ENCODE results near the gene SMAD3. TPM values are rescaled to one million over a fixed set of nuclear protein-coding genes. Genes with fewer than 3 reads are reported as not detected.
"Not testable (repeated sequence)": the region's sequence is repeated elsewhere in the genome, so short reads cannot be mapped to it uniquely, and the experiment has no call there.

SMAD3 gene
- total RNA-seq, 1 donor from 2014 or later: 61.6 TPM

GRCh38 chr15:67072958-67073357 lies 7.6 kb downstream of the SMAD3 start:
- H3K27ac Mint-ChIP-seq: peak overlapping the region; percentile 87

GRCh38 chr15:67074886-67075229 lies 9.5 kb downstream of the SMAD3 start:
- intact Hi-C loops (cut with micrococcal nuclease): loop anchor here (1.0 kb wide), 1 partner anchor 7 kb away; no protein-coding TSS in a partner anchor
- no peak for DNase-seq
- no peaks in the 10 kb centered on the region for H3K27me3 Mint-ChIP-seq
- H3K27ac Mint-ChIP-seq: peak overlapping the region; percentile 94
- H3K36me3 Mint-ChIP-seq (ENCODE audit: low read depth): peaks cover 62% of the 10 kb centered on the region
- peaks cover 3% of the 10 kb centered on the region for H3K9me3 Mint-ChIP-seq
- peaks cover 83% of the 10 kb centered on the region for H3K4me1 Mint-ChIP-seq
- peak overlapping the region; percentile 79 for H3K4me3 Mint-ChIP-seq

More at GRCh38 chr15:67072958-67073357, 7.6 kb downstream of the SMAD3 start:
- intact Hi-C loops (cut with micrococcal nuclease): no loop called here
- DNase-seq: peak; percentile 71
- Mint-ChIP-seq H3K9me3 (peaks cover 3% of the 10 kb centered on the region), H3K36me3 (ENCODE audit: low read depth) (peaks cover 59% of the 10 kb centered on the region), H3K4me3 (peak overlapping the region; percentile 79), H3K27me3 (no peaks in the 10 kb centered on the region), H3K4me1 (peaks cover 87% of the 10 kb centered on the region)

GRCh38 chr15:67075555-67076135 lies 10.2 kb downstream of the SMAD3 start:
- DNase-seq; H3K9me3 Mint-ChIP-seq; intact Hi-C loops (cut with micrococcal nuclease); H3K27me3 Mint-ChIP-seq: not testable (repeated sequence)
- Mint-ChIP-seq H3K4me1 (peaks cover 84% of the 10 kb centered on the region), H3K36me3 (ENCODE audit: low read depth) (peaks cover 63% of the 10 kb centered on the region), H3K27ac (peak overlapping the region; percentile 94), H3K4me3 (peak overlapping the region; percentile 79)

- DNase-seq: peak; percentile 66
- Mint-ChIP-seq H3K4me3 (peak overlapping the region; percentile 72), H3K4me1 (peaks cover 85% of the 10 kb centered on the region), H3K36me3 (ENCODE audit: low read depth) (peaks cover 63% of the 10 kb centered on the region), H3K27ac (peak overlapping the region; percentile 81), H3K27me3 (no peaks in the 10 kb centered on the region), H3K9me3 (peaks cover 3% of the 10 kb centered on the region)
- intact Hi-C loops (cut with micrococcal nuclease): no loop called here
These were observed 10.9 kb downstream of the SMAD3 start for GRCh38 chr15:67076147-67076843.

GRCh38 chr15:67077641-67078215 lies 12.3 kb downstream of the SMAD3 start:
- Mint-ChIP-seq H3K36me3 (ENCODE audit: low read depth) (peaks cover 65% of the 10 kb centered on the region), H3K4me3 (peak overlapping the region; percentile 9), H3K4me1 (peaks cover 91% of the 10 kb centered on the region), H3K27ac (peak overlapping the region; percentile 81), H3K9me3 (no peaks in the 10 kb centered on the region), H3K27me3 (no peaks in the 10 kb centered on the region)
- intact Hi-C loops (cut with micrococcal nuclease): no loop called here
- no peak for DNase-seq

GRCh38 chr15:67079361-67079760 lies 14.0 kb downstream of the SMAD3 start:
- Mint-ChIP-seq H3K4me1 (peaks cover 91% of the 10 kb centered on the region), H3K4me3 (no peak overlapping the region), H3K27me3 (no peaks in the 10 kb centered on the region), H3K36me3 (ENCODE audit: low read depth) (peaks cover 69% of the 10 kb centered on the region), H3K9me3 (no peaks in the 10 kb centered on the region), H3K27ac (peak overlapping the region; percentile 96)
- intact Hi-C loops (cut with micrococcal nuclease): no loop called here
- DNase-seq: no peak

- peak overlapping the region; percentile 63 for H3K4me3 Mint-ChIP-seq
- H3K4me1 Mint-ChIP-seq: peaks cover 92% of the 10 kb centered on the region
- intact Hi-C loops (cut with micrococcal nuclease): loop anchor here (5.0 kb wide), 1 partner anchor 133 kb away; no protein-coding TSS in a partner anchor
- no peaks in the 10 kb centered on the region for H3K27me3 Mint-ChIP-seq
- peak overlapping the region; percentile 96 for H3K27ac Mint-ChIP-seq
- no peak for DNase-seq
- peaks cover 73% of the 10 kb centered on the region for H3K36me3 Mint-ChIP-seq (ENCODE audit: low read depth)
- H3K9me3 Mint-ChIP-seq: no peaks in the 10 kb centered on the region
These were observed 14.9 kb downstream of the SMAD3 start for GRCh38 chr15:67080118-67080899.

- intact Hi-C loops (cut with micrococcal nuclease): loop anchor here (1.0 to 5.0 kb wide), 2 partner anchors 13 to 134 kb away; no protein-coding TSS in a partner anchor
- peak overlapping the region; percentile 63 for H3K4me3 Mint-ChIP-seq
These were observed 15.6 kb downstream of the SMAD3 start for GRCh38 chr15:67080900-67081431.

GRCh38 chr15:67082007-67082536 lies 16.7 kb downstream of the SMAD3 start:
- peak overlapping the region; percentile 96 for H3K27ac Mint-ChIP-seq
- intact Hi-C loops (cut with micrococcal nuclease): loop anchor here (1.0 to 5.0 kb wide), 3 partner anchors 8 to 135 kb away; no protein-coding TSS in a partner anchor
- peaks cover 91% of the 10 kb centered on the region for H3K4me1 Mint-ChIP-seq
- peaks cover 68% of the 10 kb centered on the region for H3K36me3 Mint-ChIP-seq (ENCODE audit: low read depth)
- H3K27me3 Mint-ChIP-seq: no peaks in the 10 kb centered on the region
- peak overlapping the region; percentile 74 for H3K4me3 Mint-ChIP-seq
- no peaks in the 10 kb centered on the region for H3K9me3 Mint-ChIP-seq
- DNase-seq: peak; percentile 94

More at GRCh38 chr15:67080900-67081431, 15.6 kb downstream of the SMAD3 start:
- H3K4me1 Mint-ChIP-seq: peaks cover 94% of the 10 kb centered on the region
- no peaks in the 10 kb centered on the region for H3K27me3 Mint-ChIP-seq
- peak; percentile 83 for DNase-seq
- H3K36me3 Mint-ChIP-seq (ENCODE audit: low read depth): peaks cover 68% of the 10 kb centered on the region
- H3K27ac Mint-ChIP-seq: peak overlapping the region; percentile 96
- H3K9me3 Mint-ChIP-seq: no peaks in the 10 kb centered on the region

- Mint-ChIP-seq H3K9me3 (no peaks in the 10 kb centered on the region), H3K4me1 (peaks cover 91% of the 10 kb centered on the region), H3K4me3 (peak overlapping the region; percentile 74), H3K27ac (peak overlapping the region; percentile 96), H3K27me3 (no peaks in the 10 kb centered on the region), H3K36me3 (ENCODE audit: low read depth) (peaks cover 71% of the 10 kb centered on the region)
- peak; percentile 87 for DNase-seq
- intact Hi-C loops (cut with micrococcal nuclease): loop anchor here (5.0 kb wide), 1 partner anchor 136 kb away; no protein-coding TSS in a partner anchor
These were observed 17.8 kb downstream of the SMAD3 start for GRCh38 chr15:67083135-67083762.

GRCh38 chr15:67084561-67084960 lies 19.2 kb downstream of the SMAD3 start:
- Mint-ChIP-seq H3K36me3 (ENCODE audit: low read depth) (peaks cover 67% of the 10 kb centered on the region), H3K27me3 (no peaks in the 10 kb centered on the region), H3K9me3 (no peaks in the 10 kb centered on the region), H3K4me3 (peak overlapping the region; percentile 74), H3K4me1 (peaks cover 95% of the 10 kb centered on the region), H3K27ac (peak overlapping the region; percentile 96)
- intact Hi-C loops (cut with micrococcal nuclease): loop anchor here (5.0 kb wide), 1 partner anchor 137 kb away; no protein-coding TSS in a partner anchor
- no peak for DNase-seq

GRCh38 chr15:67085237-67085817 lies 19.9 kb downstream of the SMAD3 start:
- H3K36me3 Mint-ChIP-seq (ENCODE audit: low read depth): peaks cover 59% of the 10 kb centered on the region

More at GRCh38 chr15:67085237-67085817, 19.9 kb downstream of the SMAD3 start:
- H3K27ac Mint-ChIP-seq: peak overlapping the region; percentile 96
- peaks cover 95% of the 10 kb centered on the region for H3K4me1 Mint-ChIP-seq
- H3K27me3 Mint-ChIP-seq: no peaks in the 10 kb centered on the region
- intact Hi-C loops (cut with micrococcal nuclease): loop anchor here (1.0 kb wide), 8 partner anchors 16 to 222 kb away; partner anchors contain the start of genes AAGAB and IQCH
- H3K4me3 Mint-ChIP-seq: peak overlapping the region; percentile 74
- H3K9me3 Mint-ChIP-seq: no peaks in the 10 kb centered on the region
- peak; percentile 87 for DNase-seq
